Measurements from ENCODE around the gene STN1.

DNA sequence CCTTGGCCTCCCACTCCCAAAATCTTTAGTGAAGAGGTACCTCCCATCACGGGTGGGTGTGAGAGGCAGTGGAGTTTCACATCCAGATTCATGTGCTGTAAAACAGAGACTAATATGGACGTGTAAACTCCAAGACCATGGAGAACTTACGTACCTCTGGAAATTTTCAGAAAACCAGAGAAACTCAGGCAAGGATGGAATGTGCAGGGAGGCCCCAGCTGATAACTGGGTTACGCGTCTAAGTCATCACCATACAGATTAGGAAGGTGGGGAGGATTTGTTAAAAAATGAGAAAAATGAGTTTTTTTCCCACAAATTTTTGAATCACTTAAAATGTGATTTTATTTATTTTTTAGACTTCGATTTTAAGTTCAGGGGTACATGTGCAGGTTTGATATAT lies 16.3 kb upstream of the STN1 start:
- TF ChIP-seq EZH2 (IDR thresholded peaks at IDR 0.05; ENCODE audit: borderline replicate concordance, low read length) (no peak), CTCF (IDR thresholded peaks at IDR 0.05; ENCODE audit: low read length) (no peak)

Measured in OCI-LY1 (cell line).